DMS79 treated with DMSO at 0.1 percent for 48 hours (cell line): ENCODE measurements around the gene TNFAIP8L2.

Source experiments
- DNase-seq: peaks from one replicate; lab custom pipeline; 2025; lab: John Stamatoyannopoulos, UW

Gene TNFAIP8L2

GRCh38 chr1:151156515-151156819 is at the start of gene TNFAIP8L2:
TSS of gene TNFAIP8L2 (plus strand) at chr1:151156649. CDS start at chr1:151158698, 2,049 bp downstream.
- no peak for DNase-seq

GRCh38 chr1:151106894-151107293 is 49.6 kb upstream of the TNFAIP8L2 start:
- DNase-seq = no peak

- no peak for DNase-seq
These were observed 48.1 kb upstream of the TNFAIP8L2 start for GRCh38 chr1:151108331-151108730.

GRCh38 chr1:151113877-151114276 is 42.6 kb upstream of the TNFAIP8L2 start:
- DNase-seq = no peak

GRCh38 chr1:151124763-151125403 is 31.6 kb upstream of the TNFAIP8L2 start:
- no peak for DNase-seq

GRCh38 chr1:151128800-151129199 is 27.6 kb upstream of the TNFAIP8L2 start:
- DNase-seq = no peak

- DNase-seq = peak; percentile 89
These were observed 25.4 kb upstream of the TNFAIP8L2 start for GRCh38 chr1:151130987-151131586.

GRCh38 chr1:151131701-151132334 is 24.6 kb upstream of the TNFAIP8L2 start:
- DNase-seq = no peak

- no peak for DNase-seq
These were observed 24.0 kb upstream of the TNFAIP8L2 start for GRCh38 chr1:151132335-151133017.

- DNase-seq = no peak
These were observed 23.2 kb upstream of the TNFAIP8L2 start for GRCh38 chr1:151133018-151133806.

- DNase-seq = no peak
These were observed 22.1 kb upstream of the TNFAIP8L2 start for GRCh38 chr1:151134396-151134795.

GRCh38 chr1:151134991-151135390 is 21.5 kb upstream of the TNFAIP8L2 start:
- DNase-seq = no peak

- DNase-seq = no peak
These were observed 20.7 kb upstream of the TNFAIP8L2 start for GRCh38 chr1:151135433-151136385.

GRCh38 chr1:151137789-151138188 is 18.7 kb upstream of the TNFAIP8L2 start:
- DNase-seq = no peak

- no peak for DNase-seq
These were observed 13.9 kb upstream of the TNFAIP8L2 start for GRCh38 chr1:151142411-151143056.

GRCh38 chr1:151143057-151143435 is 13.4 kb upstream of the TNFAIP8L2 start:
- no peak for DNase-seq

- DNase-seq = no peak
These were observed 12.5 kb upstream of the TNFAIP8L2 start for GRCh38 chr1:151143986-151144385.

GRCh38 chr1:151144474-151145303 is 11.8 kb upstream of the TNFAIP8L2 start:
- DNase-seq = peak; percentile 34

- DNase-seq = peak; percentile 25
These were observed 11.0 kb upstream of the TNFAIP8L2 start for GRCh38 chr1:151145304-151146071.
